Measurements from ENCODE around the gene HADHB.

DNA sequence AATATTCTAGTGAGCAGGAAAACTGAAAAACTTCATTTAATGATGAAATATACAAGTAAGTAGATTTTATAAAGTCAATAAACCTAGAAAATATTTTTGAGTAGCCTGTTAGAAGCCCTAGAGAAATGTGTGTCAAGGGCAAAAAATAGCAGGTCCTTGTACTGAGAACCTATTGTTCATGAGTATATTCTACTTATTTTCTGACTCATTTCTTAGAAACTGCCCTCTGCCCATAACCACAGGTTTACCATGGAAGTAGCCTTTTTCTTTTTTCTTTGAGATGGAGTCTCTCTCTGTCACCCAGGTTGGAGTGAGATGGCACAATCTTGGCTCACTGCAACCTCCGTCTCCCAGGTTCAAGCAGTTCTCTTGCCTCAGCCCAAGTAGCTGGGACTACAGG lies 81.8 kb downstream of the HADHB start:
- TF ChIP-seq, protein P1, sequence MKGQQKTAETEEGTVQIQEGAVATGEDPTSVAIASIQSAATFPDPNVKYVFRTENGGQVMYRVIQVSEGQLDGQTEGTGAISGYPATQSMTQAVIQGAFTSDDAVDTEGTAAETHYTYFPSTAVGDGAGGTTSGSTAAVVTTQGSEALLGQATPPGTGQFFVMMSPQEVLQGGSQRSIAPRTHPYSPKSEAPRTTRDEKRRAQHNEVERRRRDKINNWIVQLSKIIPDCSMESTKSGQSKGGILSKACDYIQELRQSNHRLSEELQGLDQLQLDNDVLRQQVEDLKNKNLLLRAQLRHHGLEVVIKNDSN (IDR thresholded peaks at IDR 0.05), result no peak
- TF ChIP-seq RAD21 (IDR thresholded peaks at IDR 0.05; ENCODE audit: low read depth) (no peak), EP300 (IDR thresholded peaks at IDR 0.05; ENCODE audit: borderline replicate concordance) (no peak), EGR1 (IDR thresholded peaks at IDR 0.05) (no peak)
- TF ChIP-seq, protein P2, sequence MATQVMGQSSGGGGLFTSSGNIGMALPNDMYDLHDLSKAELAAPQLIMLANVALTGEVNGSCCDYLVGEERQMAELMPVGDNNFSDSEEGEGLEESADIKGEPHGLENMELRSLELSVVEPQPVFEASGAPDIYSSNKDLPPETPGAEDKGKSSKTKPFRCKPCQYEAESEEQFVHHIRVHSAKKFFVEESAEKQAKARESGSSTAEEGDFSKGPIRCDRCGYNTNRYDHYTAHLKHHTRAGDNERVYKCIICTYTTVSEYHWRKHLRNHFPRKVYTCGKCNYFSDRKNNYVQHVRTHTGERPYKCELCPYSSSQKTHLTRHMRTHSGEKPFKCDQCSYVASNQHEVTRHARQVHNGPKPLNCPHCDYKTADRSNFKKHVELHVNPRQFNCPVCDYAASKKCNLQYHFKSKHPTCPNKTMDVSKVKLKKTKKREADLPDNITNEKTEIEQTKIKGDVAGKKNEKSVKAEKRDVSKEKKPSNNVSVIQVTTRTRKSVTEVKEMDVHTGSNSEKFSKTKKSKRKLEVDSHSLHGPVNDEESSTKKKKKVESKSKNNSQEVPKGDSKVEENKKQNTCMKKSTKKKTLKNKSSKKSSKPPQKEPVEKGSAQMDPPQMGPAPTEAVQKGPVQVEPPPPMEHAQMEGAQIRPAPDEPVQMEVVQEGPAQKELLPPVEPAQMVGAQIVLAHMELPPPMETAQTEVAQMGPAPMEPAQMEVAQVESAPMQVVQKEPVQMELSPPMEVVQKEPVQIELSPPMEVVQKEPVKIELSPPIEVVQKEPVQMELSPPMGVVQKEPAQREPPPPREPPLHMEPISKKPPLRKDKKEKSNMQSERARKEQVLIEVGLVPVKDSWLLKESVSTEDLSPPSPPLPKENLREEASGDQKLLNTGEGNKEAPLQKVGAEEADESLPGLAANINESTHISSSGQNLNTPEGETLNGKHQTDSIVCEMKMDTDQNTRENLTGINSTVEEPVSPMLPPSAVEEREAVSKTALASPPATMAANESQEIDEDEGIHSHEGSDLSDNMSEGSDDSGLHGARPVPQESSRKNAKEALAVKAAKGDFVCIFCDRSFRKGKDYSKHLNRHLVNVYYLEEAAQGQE (IDR thresholded peaks at IDR 0.05; ENCODE audit: low read depth), result no peak
